ENCODE data around the gene INS.
"Not testable (repeated sequence)": the region's sequence is repeated elsewhere in the genome, so short reads cannot be mapped to it uniquely, and the experiment has no call there.

INS gene

GRCh38 chr11:2180789-2181370, 19.9 kb upstream of the INS start:
- DNase-seq, result no peak

- no peak for DNase-seq
Measured at GRCh38 chr11:2180347-2180746, 19.3 kb upstream of the INS start.

- no peak for DNase-seq
Measured at GRCh38 chr11:2179516-2179915, 18.5 kb upstream of the INS start.

DNA sequence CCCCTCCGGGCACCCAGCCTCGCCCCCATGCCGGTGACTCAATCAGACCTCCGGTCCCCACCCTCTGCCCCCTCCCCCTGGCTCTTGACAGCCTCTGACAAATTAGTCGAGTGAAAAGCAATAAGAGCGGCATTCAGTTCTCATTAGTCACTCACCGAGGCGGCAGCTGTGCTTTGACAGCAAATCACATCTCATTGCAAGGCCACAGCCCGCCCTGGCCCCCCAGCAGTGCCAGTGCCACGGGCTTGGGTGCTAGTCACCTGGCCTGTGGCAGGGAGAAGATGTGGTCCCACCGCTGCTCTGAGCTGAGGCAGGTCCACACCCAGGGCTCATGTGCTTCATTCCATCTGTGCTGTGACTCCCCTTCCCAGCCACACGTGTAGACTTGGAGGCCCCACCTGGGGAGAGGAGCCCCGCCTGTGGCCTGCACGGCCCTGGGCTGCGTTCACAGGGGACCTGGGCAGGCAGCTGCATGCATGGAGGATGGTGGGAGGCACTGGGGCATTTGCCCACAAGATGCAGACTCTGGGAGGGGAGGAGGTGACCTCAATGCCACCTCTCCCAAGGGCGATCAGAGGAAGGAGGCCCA, 18.0 kb upstream of the INS start:
- no peak for DNase-seq

DNA sequence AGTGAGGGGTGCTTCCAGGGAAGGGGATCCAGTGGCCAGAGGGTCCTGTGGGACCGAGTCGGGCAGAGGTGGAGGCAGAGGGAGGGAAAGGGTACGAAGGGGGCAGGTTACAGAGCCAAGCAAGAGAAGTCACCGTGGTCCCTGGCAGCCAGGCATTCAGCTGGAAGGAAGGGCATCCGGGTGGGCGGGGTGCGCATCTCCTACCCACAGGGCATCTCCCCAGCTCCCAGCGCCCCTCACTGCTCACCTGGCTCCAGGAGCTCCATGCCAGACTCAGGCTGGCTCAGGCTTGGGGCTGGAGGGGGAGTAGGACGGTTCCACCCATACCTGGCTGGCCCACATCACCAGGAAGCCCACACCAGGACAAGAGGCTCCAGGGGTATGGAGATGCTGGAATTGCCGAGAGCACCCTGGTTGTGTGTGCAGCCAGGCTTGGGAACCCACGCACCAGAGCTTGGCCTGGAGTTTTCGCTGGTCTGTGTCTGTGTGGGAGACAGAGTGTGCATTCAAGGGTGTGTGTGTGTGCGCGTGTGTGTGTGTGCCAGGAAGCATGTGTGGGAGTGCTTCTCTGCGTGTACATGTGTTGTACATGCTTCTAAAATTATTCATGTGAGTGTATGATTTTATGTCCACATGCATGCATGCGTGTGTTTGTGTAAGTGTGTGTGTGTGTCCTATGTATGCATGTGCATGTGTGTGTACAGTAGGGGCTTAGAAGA, 17.2 kb upstream of the INS start:
- not testable (repeated sequence) for DNase-seq

- no peak for DNase-seq
Measured at GRCh38 chr11:2177076-2177475, 16.1 kb upstream of the INS start.

DNA sequence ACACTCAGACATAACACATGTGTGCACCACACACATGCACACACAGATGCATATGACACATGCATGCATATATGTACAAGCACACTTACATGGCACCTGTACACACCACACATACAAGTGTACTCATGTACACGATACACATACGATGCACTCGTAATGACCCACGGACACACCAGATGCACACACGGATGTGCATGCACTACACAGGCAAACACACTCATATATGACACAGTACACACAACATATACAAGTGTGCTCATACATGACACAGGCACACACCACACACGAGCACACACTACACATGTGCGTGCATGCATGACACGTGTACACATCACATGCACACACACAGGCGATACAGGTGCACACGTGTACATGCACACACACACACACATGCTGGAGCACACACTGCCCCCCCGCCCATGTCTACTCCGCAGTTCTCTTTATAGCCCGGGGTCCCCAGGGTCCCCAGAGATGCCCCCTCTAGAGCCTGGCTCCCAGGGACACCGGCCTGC, 15.4 kb upstream of the INS start:
- DNase-seq, result no peak

GRCh38 chr11:2175659-2176058, 14.7 kb upstream of the INS start:
- DNase-seq, result no peak

GRCh38 chr11:2174361-2174760, 13.4 kb upstream of the INS start:
- DNase-seq, result no peak

DNA sequence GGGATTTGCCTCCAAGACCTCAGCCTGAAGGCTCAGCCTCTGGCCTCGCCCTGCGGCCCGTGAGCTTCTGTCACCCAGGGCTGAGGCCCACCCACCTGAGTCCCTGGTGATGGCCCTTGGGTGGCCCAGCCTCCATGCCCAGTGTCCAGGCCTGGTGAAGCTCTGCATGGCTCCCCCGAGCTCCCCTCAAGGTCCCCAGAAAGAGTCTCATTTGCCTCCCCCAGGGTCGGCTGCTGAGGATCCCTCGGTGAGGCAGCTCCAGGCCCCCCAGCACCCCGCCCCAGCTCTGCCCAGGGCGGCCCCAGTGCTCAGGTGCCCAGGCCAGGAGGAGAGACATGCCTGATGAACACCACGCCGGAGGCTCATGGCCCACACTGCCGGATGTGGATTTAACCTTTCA, 12.8 kb upstream of the INS start:
- DNase-seq, result no peak

GRCh38 chr11:2173150-2173693, 12.2 kb upstream of the INS start:
- peak; percentile 32 for DNase-seq

DNA sequence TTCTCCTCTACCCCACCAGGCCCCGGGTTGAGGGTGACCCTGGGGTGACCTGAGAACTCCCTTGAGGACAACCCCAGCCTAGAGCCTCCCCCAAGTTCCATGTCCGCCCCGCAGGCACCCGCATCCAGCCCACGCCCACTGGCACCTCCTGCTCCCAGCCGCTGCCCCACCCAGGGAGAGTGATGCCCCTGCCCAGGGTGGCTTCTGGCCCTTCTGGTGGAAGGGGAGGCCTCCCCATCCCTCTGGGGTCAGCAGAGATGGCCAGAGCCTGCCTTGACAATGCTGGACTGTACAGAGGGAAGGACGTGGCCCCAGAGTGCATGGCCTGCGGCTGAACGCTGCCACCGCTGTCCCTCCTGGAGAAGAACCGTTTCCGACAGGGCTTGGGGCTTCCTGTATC, 11.7 kb upstream of the INS start:
- no peak for DNase-seq

DNA sequence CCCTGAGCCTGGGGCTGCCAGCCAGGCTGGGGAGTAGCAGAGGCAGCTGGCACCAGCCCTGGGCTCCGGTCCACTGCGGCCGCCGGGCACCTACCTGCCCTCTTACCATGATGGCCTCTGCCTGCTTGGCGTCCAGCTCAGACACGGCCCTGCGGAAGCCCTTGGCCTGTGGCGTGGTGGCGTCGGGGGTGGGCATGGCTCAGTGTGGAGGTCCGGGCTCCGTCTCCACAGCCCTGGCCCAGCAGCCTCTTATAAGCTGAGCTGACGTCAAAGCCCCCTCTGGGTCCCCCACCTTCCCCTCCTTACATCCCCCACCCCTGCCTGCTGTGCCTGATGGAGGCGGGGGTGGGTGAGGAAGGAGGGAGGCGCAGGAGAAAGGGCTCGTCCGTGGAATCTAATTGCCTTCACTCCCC, 10.6 kb upstream of the INS start, which contains the start of gene TH:
Gene TH, minus strand, starts transcription at position 225 of the 413 bp plus-strand sequence. Its CDS starts 29 bp downstream, at position 196.
- no peak for DNase-seq

- DNase-seq, result no peak
Measured at GRCh38 chr11:2169626-2170570, 8.9 kb upstream of the INS start.

- DNase-seq, result no peak
Measured at GRCh38 chr11:2169005-2169378, 8.0 kb upstream of the INS start.

DNA sequence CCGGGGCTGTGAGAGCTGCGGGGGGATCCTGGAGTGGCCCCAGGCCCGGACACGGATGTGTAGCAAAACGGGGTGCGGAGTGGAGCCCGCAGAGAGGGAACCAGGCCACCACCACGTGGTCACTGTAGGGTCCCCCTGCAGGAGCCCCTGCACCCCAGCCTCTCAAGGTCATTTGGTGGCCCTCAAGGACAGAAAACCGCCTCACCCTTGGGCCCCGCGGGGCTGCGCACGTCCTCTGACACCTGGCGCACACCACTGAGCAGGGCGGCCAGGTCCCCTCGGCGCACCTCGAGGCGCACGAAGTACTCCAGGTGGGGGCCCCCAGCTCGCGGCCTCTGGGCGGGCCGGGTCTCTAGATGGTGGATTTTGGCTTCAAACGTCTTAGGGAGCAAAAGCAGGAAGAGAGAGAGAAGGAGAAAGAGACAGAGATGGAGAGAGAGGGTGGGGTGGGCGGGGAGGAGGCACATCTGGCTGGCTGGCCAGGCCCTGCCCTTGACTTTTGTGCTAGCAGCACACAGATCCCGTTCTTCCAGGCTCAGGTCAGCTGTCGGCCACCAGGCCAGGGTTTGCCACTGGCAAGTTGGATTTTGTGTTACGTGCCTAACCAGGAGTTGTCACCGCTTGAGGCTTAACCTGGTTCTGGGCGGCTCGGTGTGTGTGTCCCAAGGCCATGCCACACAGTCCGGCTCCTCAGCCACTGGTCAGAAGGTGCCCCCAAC, 7.4 kb upstream of the INS start:
- no peak for DNase-seq

- DNase-seq, result no peak
Measured at GRCh38 chr11:2167141-2168045, 6.4 kb upstream of the INS start.

DNA sequence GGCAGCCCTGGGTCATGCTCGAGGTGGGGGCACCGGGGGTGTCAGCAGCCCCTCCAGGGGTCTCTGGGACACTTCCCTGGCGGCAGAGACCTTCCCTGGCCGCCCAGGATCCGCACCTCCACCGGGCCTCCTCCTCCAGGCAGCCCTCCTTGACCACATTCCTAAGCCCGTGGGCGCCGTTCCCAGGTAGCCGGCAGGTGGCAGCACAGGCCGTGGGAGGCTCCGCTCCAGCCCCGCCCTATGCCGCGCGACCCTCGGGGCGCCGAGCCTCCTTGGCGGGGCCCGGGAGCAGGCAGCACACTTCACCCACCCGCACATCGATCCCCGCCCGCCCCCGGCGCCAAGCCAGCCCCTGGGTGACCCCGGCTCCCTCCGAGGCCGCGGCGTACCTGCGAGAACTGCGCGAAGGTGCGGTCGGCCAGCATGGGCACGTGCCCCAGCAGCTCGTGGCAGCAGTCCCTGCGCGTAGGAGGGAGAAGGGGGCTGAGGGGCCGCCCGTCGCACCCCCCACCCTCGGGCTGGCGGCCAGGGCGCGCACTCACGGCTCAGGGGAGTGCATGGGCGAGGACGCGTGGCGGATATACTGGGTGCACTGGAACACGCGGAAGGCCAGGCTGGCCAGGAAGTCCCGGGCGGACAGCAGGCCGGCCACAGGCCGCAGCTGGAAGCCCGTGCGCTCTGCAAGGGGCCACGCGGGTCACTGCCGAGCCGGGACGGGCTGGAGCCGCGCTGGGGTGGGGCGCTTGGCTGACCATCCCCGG, 5.3 kb upstream of the INS start:
- DNase-seq, result peak; percentile 67

DNA sequence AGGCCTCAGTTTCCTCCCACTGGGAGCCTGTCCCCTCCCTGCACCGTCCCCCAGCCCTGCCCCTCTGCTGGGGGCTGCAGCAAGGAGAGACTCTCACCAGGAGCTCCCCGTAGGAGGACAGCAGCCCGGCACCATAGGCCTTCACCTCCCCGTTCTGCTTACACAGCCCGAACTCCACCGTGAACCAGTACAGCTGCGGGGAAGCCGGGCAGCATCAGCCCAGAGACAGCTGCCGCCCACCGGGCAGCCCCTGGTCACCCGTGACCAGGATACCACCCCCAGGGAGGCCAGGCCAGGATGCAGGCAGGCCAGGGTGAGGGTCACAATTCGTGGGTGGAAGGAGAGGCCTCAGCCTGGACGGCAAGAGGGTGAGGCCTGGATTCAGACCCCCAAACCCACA, 4.6 kb upstream of the INS start:
- no peak for DNase-seq

DNA sequence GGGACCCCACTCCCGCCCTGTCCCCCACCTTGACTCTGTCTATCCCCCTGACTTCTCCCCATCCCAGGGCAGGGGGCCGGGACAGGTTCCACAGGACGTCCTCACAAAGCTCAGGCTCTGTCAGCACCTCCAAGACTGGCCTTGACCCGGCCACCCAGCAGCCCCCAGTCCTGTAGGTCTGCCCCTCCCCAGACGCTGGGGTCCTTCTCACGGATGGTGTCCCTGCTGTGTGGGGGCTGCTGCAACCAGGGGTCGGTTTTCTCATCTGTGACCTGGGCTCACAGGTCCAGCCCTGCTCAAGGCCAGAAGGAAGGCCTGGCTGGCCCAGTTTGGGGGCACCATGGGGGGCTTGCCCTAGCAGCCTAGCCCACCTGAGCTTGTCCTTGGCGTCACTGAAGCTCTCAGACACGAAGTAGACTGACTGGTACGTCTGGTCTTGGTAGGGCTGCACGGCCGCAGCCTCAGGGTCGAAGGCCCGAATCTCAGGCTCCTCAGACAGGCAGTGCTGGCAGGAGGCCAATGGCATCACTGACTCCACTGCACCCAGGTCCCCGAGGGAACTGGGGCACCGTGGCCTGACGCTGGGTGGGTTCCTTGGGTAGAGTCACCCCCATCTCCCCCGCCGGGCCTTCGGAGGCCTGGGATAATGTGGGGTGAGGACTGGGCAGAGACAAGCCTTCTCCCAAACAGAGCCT, 4.0 kb upstream of the INS start:
- DNase-seq, result no peak

All from activated CD4-positive, alpha-beta T cell treated with anti-CD3 and anti-CD28 coated beads for 48 hours (primary cell).